Measurements from ENCODE around the gene PLD5. TPM values are rescaled to one million over a fixed set of nuclear protein-coding genes. Genes with fewer than 3 reads are reported as not detected.

The PLD5 gene
- total and polyA plus RNA-seq, 2 donors (not counting 3 experiments of a cell fraction or from before 2014, with no cell fraction given): not detected

- no peaks in the 10 kb centered on the region for H3K4me1 ChIP-seq (ENCODE audit: control insufficient read depth, extremely low read depth, insufficient read depth, low read length)
- no peak overlapping the region for H3K9ac ChIP-seq (replicated peaks; ENCODE audit: extremely low read depth, insufficient read depth, low read length)
- no peak overlapping the region for H3K4me2 ChIP-seq (ENCODE audit: insufficient read depth, low read length)
- H3K79me2 ChIP-seq (ENCODE audit: control insufficient read depth, insufficient read depth, low read length): no peaks in the 10 kb centered on the region
- H2AFZ ChIP-seq (ENCODE audit: low read depth, low read length): no peak overlapping the region
- no TSS peak for BruUV-seq (replicated peaks)
- no peaks in the 10 kb centered on the region for H3K27me3 ChIP-seq (ENCODE audit: control insufficient read depth in 2 of 2, insufficient read depth in 2 of 2, low read length in 2 of 2)
- H4K20me1 ChIP-seq (replicated peaks; ENCODE audit: control insufficient read depth, extremely low read depth, insufficient read depth, low read length): no peaks in the 10 kb centered on the region
- H3K27ac ChIP-seq (ENCODE audit: insufficient read depth, low read depth, low read length): no peak overlapping the region
- H3K36me3 ChIP-seq (ENCODE audit: control insufficient read depth in 2 of 2, extremely low read depth in 1 of 2, insufficient read depth in 2 of 2, low read length in 2 of 2): no peaks in the 10 kb centered on the region
- H3K9me1 ChIP-seq (replicated peaks; ENCODE audit: control insufficient read depth, extremely low read depth, insufficient read depth, low read length): no peaks in the 10 kb centered on the region
- TF ChIP-seq JUN (IDR thresholded peaks at IDR 0.05; ENCODE audit: borderline replicate concordance, insufficient read depth, insufficient read length, low read depth): no peak
- intact Hi-C loops (cut with micrococcal nuclease) (no loop called here), dilution Hi-C loops (cut with MboI; ENCODE audit: extremely low pct_ligation_motif_present, low sequenced_read_pairs) (no loop called here)
- ChIA-PET CTCF (no interaction called here), POLR2A (no interaction called here)
- DNase-seq (ENCODE audit: low read depth, low spot score) (no peak), FAIRE-seq (no peak)
- H3K4me3 ChIP-seq (replicated peaks in 1 of 3; ENCODE audit: insufficient read depth in 1 of 3, low read depth in 1 of 3, low read length in 3 of 3): no peak overlapping the region
- H3K9me3 ChIP-seq (replicated peaks; ENCODE audit: control insufficient read depth, insufficient read depth, low read length): peaks cover 2% of the 10 kb centered on the region
Measured at GRCh38 chr1:242205622-242206489, 318.6 kb downstream of the PLD5 start.

- no peaks in the 10 kb centered on the region for H3K9me1 ChIP-seq (replicated peaks; ENCODE audit: control insufficient read depth, extremely low read depth, insufficient read depth, low read length)
- no peak overlapping the region for H3K4me3 ChIP-seq (replicated peaks in 1 of 3; ENCODE audit: insufficient read depth in 1 of 3, low read depth in 1 of 3, low read length in 3 of 3)
- H3K36me3 ChIP-seq (ENCODE audit: control insufficient read depth in 2 of 2, extremely low read depth in 1 of 2, insufficient read depth in 2 of 2, low read length in 2 of 2): no peaks in the 10 kb centered on the region
- no peaks in the 10 kb centered on the region for H3K4me1 ChIP-seq (ENCODE audit: control insufficient read depth, extremely low read depth, insufficient read depth, low read length)
- no peak for TF ChIP-seq MYC (IDR thresholded peaks at IDR 0.05; ENCODE audit: low read depth, low read length)
- TF ChIP-seq FOS (IDR thresholded peaks at IDR 0.05; ENCODE audit: borderline replicate concordance, insufficient read depth, low read length): no peak
- TF ChIP-seq POLR2A (IDR thresholded peaks at IDR 0.05; ENCODE audit: low read depth, low read length): no peak
- TF ChIP-seq MAX (IDR thresholded peaks at IDR 0.05; ENCODE audit: insufficient read depth, insufficient read length): no peak
- TF ChIP-seq POLR2AphosphoS5 (IDR thresholded peaks at IDR 0.05; ENCODE audit: insufficient read depth, low read depth, low read length): no peak
- no peak for TF ChIP-seq CTCF (IDR thresholded peaks at IDR 0.05; ENCODE audit: extremely low read depth in 1 of 2, insufficient read depth in 1 of 2, low read depth in 1 of 2, low read length in 2 of 2)
- no peak for TF ChIP-seq EZH2 (IDR thresholded peaks at IDR 0.05; ENCODE audit: borderline replicate concordance, low read depth, low read length, severe bottlenecking)
- no peak for TF ChIP-seq GATA2 (IDR thresholded peaks at IDR 0.05; ENCODE audit: insufficient read depth, insufficient read length, low read depth, low read length)
- TF ChIP-seq JUN (IDR thresholded peaks at IDR 0.05; ENCODE audit: borderline replicate concordance, insufficient read depth, insufficient read length, low read depth): no peak
- no peaks in the 10 kb centered on the region for H3K27me3 ChIP-seq (ENCODE audit: control insufficient read depth in 2 of 2, insufficient read depth in 2 of 2, low read length in 2 of 2)
- dilution Hi-C loops (cut with MboI; ENCODE audit: extremely low pct_ligation_motif_present, low sequenced_read_pairs): no loop called here
- intact Hi-C loops (cut with micrococcal nuclease): no loop called here
- no peak for DNase-seq (ENCODE audit: low read depth, low spot score)
- H2AFZ ChIP-seq (ENCODE audit: low read depth, low read length): no peak overlapping the region
- CTCF ChIA-PET: no interaction called here
- H4K20me1 ChIP-seq (replicated peaks; ENCODE audit: control insufficient read depth, extremely low read depth, insufficient read depth, low read length): no peaks in the 10 kb centered on the region
- no peaks in the 10 kb centered on the region for H3K79me2 ChIP-seq (ENCODE audit: control insufficient read depth, insufficient read depth, low read length)
- no peak overlapping the region for H3K27ac ChIP-seq (ENCODE audit: insufficient read depth, low read depth, low read length)
- H3K9ac ChIP-seq (replicated peaks; ENCODE audit: extremely low read depth, insufficient read depth, low read length): no peak overlapping the region
- FAIRE-seq: no peak
- BruUV-seq (replicated peaks): no TSS peak
- POLR2A ChIA-PET: no interaction called here
- H3K4me2 ChIP-seq (ENCODE audit: insufficient read depth, low read length): no peak overlapping the region
- H3K9me3 ChIP-seq (replicated peaks; ENCODE audit: control insufficient read depth, insufficient read depth, low read length): peaks cover 4% of the 10 kb centered on the region
Measured at GRCh38 chr1:242203262-242203661, 321.2 kb downstream of the PLD5 start.

Measured in endothelial cell of umbilical vein (primary cell).